ENCODE results near the gene KCNF1.
A peak's percentile ranks its signal among the peaks of the same experiment; 100 is the strongest.

KCNF1 gene

GRCh38 chr2:10911291-10912075, at the start of gene KCNF1:
Gene KCNF1, plus strand, starts transcription at chr2:10911934. Its CDS starts 493 bp downstream, at chr2:10912427.
- H3K4me3 Mint-ChIP-seq: peak within 1 kb of the TSS; percentile 30
- H3K27me3 Mint-ChIP-seq: peaks cover 20% of the 10 kb centered on the region
- no peaks in the 10 kb centered on the region for H3K9me3 Mint-ChIP-seq
- H3K36me3 Mint-ChIP-seq: no peaks in the 10 kb centered on the region
- peaks cover 10% of the 10 kb centered on the region for H3K4me1 Mint-ChIP-seq
- H3K27ac Mint-ChIP-seq: no peak within 1 kb of the TSS

GRCh38 chr2:10862330-10862729, 49.4 kb upstream of the KCNF1 start:
- no peak overlapping the region for H3K27ac Mint-ChIP-seq

DNA sequence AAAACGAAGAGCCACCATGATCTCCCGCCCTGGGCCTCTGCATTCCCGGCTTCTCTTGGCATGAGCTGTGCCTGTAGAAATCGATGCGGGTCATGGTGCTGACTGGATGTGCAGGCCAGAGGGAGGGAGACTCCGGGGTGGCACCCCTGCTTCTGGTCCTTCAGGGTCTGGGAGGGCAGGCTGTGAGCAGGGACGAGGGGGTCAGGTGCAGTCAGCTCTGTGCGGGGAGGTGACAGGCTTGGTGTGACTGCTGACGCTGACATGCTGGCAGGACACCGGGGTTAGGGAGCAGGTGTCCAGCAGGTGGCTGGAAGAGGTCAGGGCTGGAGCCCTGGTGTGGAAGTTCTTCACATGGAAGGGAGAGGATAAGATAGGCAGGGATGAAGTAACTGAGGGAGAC, 48.7 kb upstream of the KCNF1 start:
- H3K36me3 Mint-ChIP-seq: no peaks in the 10 kb centered on the region
- no peak overlapping the region for H3K4me3 Mint-ChIP-seq
- peaks cover 37% of the 10 kb centered on the region for H3K4me1 Mint-ChIP-seq
- peak overlapping the region; percentile 12 for H3K27ac Mint-ChIP-seq
- H3K27me3 Mint-ChIP-seq: peaks cover 4% of the 10 kb centered on the region
- H3K9me3 Mint-ChIP-seq: no peaks in the 10 kb centered on the region

More at GRCh38 chr2:10862330-10862729, 49.4 kb upstream of the KCNF1 start:
- Mint-ChIP-seq H3K4me3 (no peak overlapping the region), H3K36me3 (no peaks in the 10 kb centered on the region), H3K9me3 (no peaks in the 10 kb centered on the region), H3K4me1 (peaks cover 37% of the 10 kb centered on the region), H3K27me3 (peaks cover 4% of the 10 kb centered on the region)

GRCh38 chr2:10863837-10864236, 47.9 kb upstream of the KCNF1 start:
- Mint-ChIP-seq H3K4me3 (peak overlapping the region; percentile 41), H3K27ac (no peak overlapping the region), H3K9me3 (no peaks in the 10 kb centered on the region), H3K27me3 (peaks cover 4% of the 10 kb centered on the region), H3K4me1 (peaks cover 37% of the 10 kb centered on the region), H3K36me3 (no peaks in the 10 kb centered on the region)

- H3K36me3 Mint-ChIP-seq: no peaks in the 10 kb centered on the region
- peaks cover 37% of the 10 kb centered on the region for H3K4me1 Mint-ChIP-seq
- H3K4me3 Mint-ChIP-seq: peak overlapping the region; percentile 41
- H3K9me3 Mint-ChIP-seq: no peaks in the 10 kb centered on the region
- H3K27ac Mint-ChIP-seq: no peak overlapping the region
- H3K27me3 Mint-ChIP-seq: peaks cover 4% of the 10 kb centered on the region
Observed at GRCh38 chr2:10864251-10864650, 47.5 kb upstream of the KCNF1 start.

GRCh38 chr2:10864861-10865636, 46.7 kb upstream of the KCNF1 start:
- peaks cover 4% of the 10 kb centered on the region for H3K27me3 Mint-ChIP-seq
- no peak overlapping the region for H3K27ac Mint-ChIP-seq
- H3K4me3 Mint-ChIP-seq: peak overlapping the region; percentile 33
- H3K4me1 Mint-ChIP-seq: peaks cover 37% of the 10 kb centered on the region
- H3K36me3 Mint-ChIP-seq: no peaks in the 10 kb centered on the region
- no peaks in the 10 kb centered on the region for H3K9me3 Mint-ChIP-seq

GRCh38 chr2:10865841-10866240, 45.9 kb upstream of the KCNF1 start:
- Mint-ChIP-seq H3K27me3 (peaks cover 4% of the 10 kb centered on the region), H3K4me3 (no peak overlapping the region), H3K4me1 (peaks cover 34% of the 10 kb centered on the region), H3K9me3 (no peaks in the 10 kb centered on the region), H3K36me3 (no peaks in the 10 kb centered on the region), H3K27ac (no peak overlapping the region)

DNA sequence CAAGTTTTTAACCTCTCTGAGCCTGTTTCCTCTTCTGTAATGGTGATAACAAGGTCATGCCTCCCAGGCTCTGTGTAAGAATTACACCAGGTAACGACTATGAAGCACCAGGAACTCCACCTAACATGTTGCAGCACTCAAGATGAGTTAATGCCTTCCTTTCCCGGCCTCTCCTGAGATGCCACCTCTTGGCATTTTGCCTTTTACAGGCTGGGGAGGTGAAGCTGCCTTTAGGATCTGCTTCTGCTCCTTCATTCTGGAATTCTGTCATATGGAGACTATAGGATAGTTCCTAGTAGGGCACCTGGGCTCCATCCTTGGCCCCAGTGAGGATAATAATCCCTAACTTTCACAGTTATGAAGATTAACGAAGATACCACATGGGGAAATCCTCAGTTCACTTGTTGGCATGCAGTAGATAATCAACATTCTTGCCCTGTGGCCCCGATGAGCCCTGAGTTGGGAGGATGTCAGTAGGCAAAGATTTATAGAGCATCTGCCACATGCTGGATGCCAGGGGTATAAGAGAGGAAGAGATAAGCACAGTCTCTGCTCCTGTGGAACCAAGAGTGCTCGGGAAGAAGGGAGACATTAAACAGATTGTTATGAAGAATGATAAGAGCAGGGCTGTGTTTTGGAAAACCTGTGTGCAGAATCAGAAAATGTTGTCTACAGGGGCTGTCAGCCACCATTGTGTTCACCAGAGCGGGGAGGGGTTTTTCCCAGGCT, 43.9 kb upstream of the KCNF1 start:
- peaks cover 2% of the 10 kb centered on the region for H3K27me3 Mint-ChIP-seq

DNA sequence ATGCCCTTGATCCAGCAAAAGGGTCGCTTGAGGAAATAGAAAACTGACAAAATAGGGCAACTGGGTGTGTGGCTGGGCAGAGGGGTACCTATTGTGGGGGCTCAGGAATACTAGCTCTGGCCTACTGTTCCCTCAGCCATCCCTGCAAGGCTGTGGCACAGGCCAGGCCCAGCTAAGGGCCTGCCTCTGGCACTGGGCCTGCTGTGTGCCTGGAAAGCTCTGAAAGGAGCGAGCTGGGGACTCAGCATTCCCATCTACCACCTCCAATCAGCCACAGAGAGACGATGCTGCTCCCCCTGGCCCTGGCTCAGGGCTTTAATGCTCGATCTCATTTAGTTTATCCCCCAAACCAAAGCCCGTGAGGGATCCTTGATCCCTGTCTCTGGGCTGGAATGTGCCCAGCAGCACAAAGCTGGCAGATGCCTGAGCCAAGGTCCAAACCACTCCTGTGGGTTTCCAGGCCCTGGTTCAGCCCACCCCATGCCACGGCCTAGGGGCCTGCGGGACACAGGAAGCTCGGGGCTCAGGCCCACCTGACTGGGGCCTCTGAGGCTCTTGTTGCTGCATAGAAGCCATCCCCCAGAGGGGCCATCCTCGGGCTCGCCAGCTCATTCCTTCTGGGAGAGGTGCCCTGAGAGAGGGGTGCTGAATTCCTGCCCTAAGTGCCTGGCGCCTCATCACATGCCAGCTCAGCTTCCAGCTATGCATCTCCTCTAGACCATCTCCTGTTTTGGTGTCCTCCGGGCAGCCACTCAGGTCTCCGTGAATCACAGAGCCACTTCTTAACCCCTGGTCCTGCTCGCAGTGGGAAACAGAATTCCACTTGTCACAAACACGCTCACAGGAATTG, 43.0 kb upstream of the KCNF1 start:
- Mint-ChIP-seq H3K27ac (no peak overlapping the region), H3K4me3 (no peak overlapping the region), H3K27me3 (no peaks in the 10 kb centered on the region), H3K9me3 (peaks cover 5% of the 10 kb centered on the region), H3K36me3 (no peaks in the 10 kb centered on the region), H3K4me1 (peaks cover 17% of the 10 kb centered on the region)

More for the DNA sequence above, 43.9 kb upstream of the KCNF1 start:
- H3K36me3 Mint-ChIP-seq: no peaks in the 10 kb centered on the region
- H3K9me3 Mint-ChIP-seq: peaks cover 5% of the 10 kb centered on the region
- H3K4me1 Mint-ChIP-seq: peaks cover 22% of the 10 kb centered on the region
- H3K4me3 Mint-ChIP-seq: no peak overlapping the region
- H3K27ac Mint-ChIP-seq: no peak overlapping the region

- Mint-ChIP-seq H3K27me3 (no peaks in the 10 kb centered on the region), H3K4me1 (no peaks in the 10 kb centered on the region), H3K27ac (no peak overlapping the region), H3K9me3 (peaks cover 5% of the 10 kb centered on the region), H3K36me3 (no peaks in the 10 kb centered on the region), H3K4me3 (no peak overlapping the region)
Observed at GRCh38 chr2:10871978-10872377, 39.8 kb upstream of the KCNF1 start.

DNA sequence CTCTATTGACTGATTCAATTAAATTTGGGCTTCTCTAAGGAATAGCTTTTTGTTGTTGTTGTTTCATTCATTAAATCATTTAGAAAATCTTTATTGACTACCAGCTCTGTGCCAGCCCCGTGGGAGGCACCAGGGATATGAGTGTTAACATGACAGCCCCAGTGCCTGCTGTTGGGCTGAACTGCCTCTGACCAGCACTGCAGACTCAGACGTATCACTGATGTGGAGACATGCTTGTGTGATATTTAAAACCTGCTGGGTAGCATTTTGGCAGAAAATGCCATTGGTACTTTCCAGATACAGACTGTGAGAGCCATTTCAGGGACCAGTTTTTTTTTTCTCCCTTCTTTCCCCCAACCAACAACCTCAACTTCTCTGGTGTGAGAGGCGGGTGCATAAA, 38.6 kb upstream of the KCNF1 start:
- Mint-ChIP-seq H3K4me3 (no peak overlapping the region), H3K9me3 (peaks cover 5% of the 10 kb centered on the region), H3K4me1 (no peaks in the 10 kb centered on the region), H3K36me3 (no peaks in the 10 kb centered on the region), H3K27me3 (peaks cover 5% of the 10 kb centered on the region), H3K27ac (no peak overlapping the region)

GRCh38 chr2:10873790-10874437, 37.8 kb upstream of the KCNF1 start:
- Mint-ChIP-seq H3K27me3 (peaks cover 5% of the 10 kb centered on the region), H3K9me3 (peaks cover 5% of the 10 kb centered on the region), H3K36me3 (no peaks in the 10 kb centered on the region), H3K4me3 (no peak overlapping the region), H3K4me1 (no peaks in the 10 kb centered on the region), H3K27ac (no peak overlapping the region)

GRCh38 chr2:10875126-10875525, 36.6 kb upstream of the KCNF1 start:
- Mint-ChIP-seq H3K9me3 (peaks cover 5% of the 10 kb centered on the region), H3K27ac (no peak overlapping the region), H3K36me3 (no peaks in the 10 kb centered on the region), H3K27me3 (peaks cover 5% of the 10 kb centered on the region), H3K4me3 (no peak overlapping the region), H3K4me1 (no peaks in the 10 kb centered on the region)

DNA sequence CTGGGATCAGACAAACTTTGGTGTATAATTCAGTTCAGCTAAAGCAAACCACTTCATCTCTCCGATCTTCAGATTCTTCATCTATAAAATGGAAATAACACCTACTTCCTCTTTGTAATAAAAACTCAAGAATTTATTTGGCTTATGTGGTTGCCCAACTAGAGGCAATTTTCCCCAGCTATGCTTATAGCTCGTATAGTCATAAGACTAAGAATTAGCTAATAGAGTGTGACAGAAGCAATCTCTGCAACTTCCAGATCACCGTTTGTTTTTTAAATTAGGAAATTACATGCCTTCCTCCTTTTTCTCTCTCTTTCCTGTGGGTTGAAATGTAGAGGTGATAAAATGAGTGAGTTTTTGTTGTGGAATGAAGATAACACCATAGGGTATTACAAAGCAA, 35.3 kb upstream of the KCNF1 start:
- Mint-ChIP-seq H3K27ac (no peak overlapping the region), H3K4me1 (no peaks in the 10 kb centered on the region), H3K9me3 (peaks cover 5% of the 10 kb centered on the region)

More for the DNA sequence above, 35.3 kb upstream of the KCNF1 start:
- no peaks in the 10 kb centered on the region for H3K36me3 Mint-ChIP-seq
- H3K4me3 Mint-ChIP-seq: no peak overlapping the region
- peaks cover 5% of the 10 kb centered on the region for H3K27me3 Mint-ChIP-seq

Measured in activated naive CD4-positive, alpha-beta T cell treated with anti-CD3 and anti-CD28 coated beads, Interleukin-2, amount 50 U/mL, for 24 hours (primary cell).